Brain microvascular endothelial cell (primary cell): ENCODE measurements around the gene PLCXD1.

ENCODE experiments used
- DNase-seq: peaks from one replicate; pipeline ENCODE4 v3.0.0-alpha.2; 2020
- H3K27ac ChIP-seq: fragments of 250-450 bp; sonication (Bioruptor Pico); 2 replicates; pipeline ENCODE4 v1.5.1; 2020; ENCODE audit warnings: mild to moderate bottlenecking, moderate library complexity
- H3K27me3 ChIP-seq: fragments of 250-450 bp; sonication (Bioruptor Pico); replicated peaks from 2 replicates; pipeline ENCODE4 v1.5.1; 2020; ENCODE audit warnings: mild to moderate bottlenecking
- H3K36me3 ChIP-seq: fragments of 250-450 bp; sonication (Bioruptor Pico); replicated peaks from 2 replicates; pipeline ENCODE4 v1.5.1; 2020; ENCODE audit warnings: mild to moderate bottlenecking
- H3K4me3 ChIP-seq: 2 replicates; pipeline ENCODE4 v1.5.1; 2011; ENCODE audit warnings: low read depth, mild to moderate bottlenecking, control low read depth, low read length, moderate library complexity
- CTCF ChIP-seq: IDR thresholded peaks from 2 replicates; pipeline ENCODE4 v1.5.1; 2011; ENCODE audit warnings: low read depth, mild to moderate bottlenecking, moderate library complexity, low read length, control low read depth, inconsistent platforms; ENCODE audit errors: missing control alignments
- in situ Hi-C: cut with HindIII; loops from 2 replicates; pipeline ENCODE4 v1.10.0; 2017; ENCODE audit warnings: low sequenced_read_pairs, low pct_ligation_motif_present

Gene PLCXD1

GRCh38 chrX:341541-342101 lies 60.4 kb downstream of the PLCXD1 start:
- TF ChIP-seq CTCF = no peak
- in situ Hi-C loops = no loop called here

GRCh38 chrX:344371-344901 lies 63.3 kb downstream of the PLCXD1 start:
- DNase-seq = no peak
- Histone ChIP-seq H3K36me3 (no peaks in the 10 kb centered on the region), H3K4me3 (no peak overlapping the region), H3K27ac (no peak overlapping the region), H3K27me3 (no peaks in the 10 kb centered on the region)
- no peak for TF ChIP-seq CTCF
- in situ Hi-C loops = no loop called here

More at GRCh38 chrX:341541-342101, 60.4 kb downstream of the PLCXD1 start:
- no peak for DNase-seq
- Histone ChIP-seq H3K4me3 (no peak overlapping the region), H3K27me3 (no peaks in the 10 kb centered on the region), H3K27ac (no peak overlapping the region), H3K36me3 (no peaks in the 10 kb centered on the region)

DNA sequence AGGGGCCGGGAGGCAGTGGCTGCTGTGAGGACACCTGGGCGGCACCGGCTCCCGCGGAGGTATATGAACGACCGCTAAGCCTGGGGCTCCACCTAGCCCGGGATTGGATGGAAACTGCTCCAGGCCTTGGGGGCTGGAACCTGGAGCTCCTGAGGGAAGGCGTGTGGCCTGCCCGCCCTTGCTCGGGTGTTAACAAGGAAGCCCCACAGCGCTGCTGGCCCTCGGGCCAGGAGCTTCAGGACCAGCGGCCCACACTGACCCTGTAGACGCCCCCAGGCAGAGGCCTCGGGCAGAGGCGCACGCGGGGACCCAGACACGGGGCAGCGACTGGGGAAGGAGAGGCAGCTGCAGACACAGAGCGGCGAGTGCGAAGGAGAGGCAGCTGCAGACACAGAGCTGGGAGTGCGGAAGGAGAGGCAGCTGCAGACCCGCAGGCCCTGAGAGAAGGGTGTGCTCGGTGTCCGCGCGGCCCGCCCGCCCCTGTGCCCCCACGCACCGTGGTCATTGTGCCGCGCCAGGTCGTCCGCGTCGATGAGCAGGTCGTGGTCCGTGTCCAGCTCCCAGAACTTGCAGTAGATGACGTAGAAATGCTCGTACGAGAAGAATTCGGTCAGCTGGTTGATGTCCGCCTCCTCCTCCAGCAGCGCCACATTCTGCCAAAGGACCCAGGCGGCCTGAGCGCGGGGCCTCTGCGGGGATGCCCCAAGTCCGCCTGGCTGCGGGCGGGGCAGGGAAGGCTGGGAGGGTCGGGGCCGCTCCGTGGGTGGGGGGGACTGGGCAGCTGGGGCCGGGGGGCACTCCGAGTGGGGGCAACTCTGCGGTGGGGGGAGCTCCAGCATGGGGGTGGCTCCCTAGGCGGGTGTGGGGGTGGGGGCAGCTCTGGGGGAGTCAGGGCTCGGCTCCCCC lies 64.1 kb downstream of the PLCXD1 start:
- Histone ChIP-seq H3K27me3 (no peaks in the 10 kb centered on the region), H3K4me3 (no peak overlapping the region), H3K27ac (no peak overlapping the region), H3K36me3 (no peaks in the 10 kb centered on the region)
- DNase-seq = no peak
- in situ Hi-C loops = no loop called here
- TF ChIP-seq CTCF = no peak

DNA sequence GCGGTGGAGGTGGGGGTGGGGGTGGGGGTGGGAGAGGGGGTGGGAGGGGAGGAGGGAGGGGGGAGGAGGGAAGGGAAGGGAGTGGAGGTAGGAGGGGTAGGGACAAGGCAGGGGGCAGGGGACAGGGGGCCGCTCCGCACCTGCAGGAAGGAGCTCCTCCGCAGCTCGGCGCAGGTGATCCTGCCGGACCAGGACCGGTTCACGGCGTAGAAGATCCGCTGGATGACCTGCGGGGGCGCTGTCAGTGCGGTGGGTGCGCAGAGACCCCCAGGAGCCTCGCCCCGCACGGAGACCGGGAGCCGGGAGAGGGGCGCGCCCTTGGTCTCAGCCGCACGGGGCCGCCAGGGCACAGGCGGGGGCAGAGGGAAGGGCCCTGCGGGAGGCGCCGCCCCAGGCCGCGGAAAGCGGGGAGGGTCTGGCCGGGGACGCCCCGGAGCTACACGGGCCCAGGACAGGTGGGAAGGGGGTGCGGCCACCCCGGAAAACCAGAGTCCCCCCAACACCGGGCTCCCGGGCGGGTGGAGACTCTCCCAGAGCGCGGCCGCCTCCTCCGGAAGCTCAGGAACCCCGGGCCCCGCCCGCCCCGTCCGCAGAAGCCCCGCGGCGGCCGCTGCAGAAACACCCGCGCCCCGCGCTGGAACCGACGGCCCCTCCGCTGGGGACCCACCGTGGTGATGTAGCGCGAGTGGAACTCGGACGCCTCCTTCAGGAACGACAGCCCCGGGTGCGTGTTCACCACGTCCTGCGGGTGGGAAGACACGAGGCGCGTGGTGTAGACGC lies 65.0 kb downstream of the PLCXD1 start:
- no peaks in the 10 kb centered on the region for H3K36me3 ChIP-seq
- in situ Hi-C loops = no loop called here

More for the DNA sequence above, 65.0 kb downstream of the PLCXD1 start:
- Histone ChIP-seq H3K4me3 (no peak overlapping the region), H3K27ac (no peak overlapping the region), H3K27me3 (no peaks in the 10 kb centered on the region)
- TF ChIP-seq CTCF = no peak
- DNase-seq = no peak
